PC-9 (cell line): ENCODE measurements around the gene NBPF4. TPM values are rescaled to one million over a fixed set of nuclear protein-coding genes. Genes with fewer than 3 reads are reported as not detected.

Source experiments
- BruUV-seq: library from RNA; stranded (reverse); fragments of 400-500 nt; replicated peaks from 2 replicates; lab custom pipeline; 2021; lab: Mats Ljungman, UMichigan
- CTCF ChIA-PET: fragments of 300-600 bp; sonication (Branson Sonifier 250); formaldehyde crosslinking; loops from one replicate; lab custom pipeline; 2022; ENCODE audit warnings: antibody characterized with exemption; lab: Charles Lee
- POLR2A ChIA-PET: fragments of 300-600 bp; sonication (Branson Sonifier 250); formaldehyde crosslinking; loops from one replicate; lab custom pipeline; 2022; ENCODE audit warnings: antibody characterized with exemption; ENCODE audit not compliant: unreplicated experiment; lab: Charles Lee
- DNase-seq, 2 experiments: peaks; one replicate each; pipeline versions ENCODE4 v3.0.0 to v3.0.0-alpha.2; 2015 to 2022; ENCODE audit warnings: mixed read lengths in 1 of 2
- H2AFZ ChIP-seq: fragments of 200-600 bp; sonication (generic); 2 replicates; pipeline ENCODE4 v1.8.1; 2017; ENCODE audit warnings: antibody characterized with exemption
- H3F3A ChIP-seq: fragments of 200-600 bp; sonication (generic); 2 replicates; pipeline ENCODE4 v1.8.1; 2017; ENCODE audit warnings: antibody characterized with exemption, mild to moderate bottlenecking, low read depth; ENCODE audit not compliant: insufficient read depth
- H3K27ac ChIP-seq: fragments of 200-600 bp; sonication (generic); 2 replicates; pipeline ENCODE4 v1.6.1; 2016; ENCODE audit warnings: mixed run types
- H3K27me3 ChIP-seq: fragments of 200-600 bp; sonication (generic); 2 replicates; pipeline ENCODE4 v1.6.1; 2016; ENCODE audit warnings: low read depth, mixed run types; ENCODE audit not compliant: insufficient read depth
- H3K36me3 ChIP-seq: fragments of 200-600 bp; sonication (generic); 2 replicates; pipeline ENCODE4 v1.6.1; 2016; ENCODE audit warnings: low read depth, mixed run types
- H3K4me1 ChIP-seq: fragments of 200-600 bp; sonication (generic); replicated peaks from 2 replicates; pipeline ENCODE4 v1.6.1; 2016; ENCODE audit warnings: mixed run types; ENCODE audit not compliant: insufficient read depth
- H3K4me2 ChIP-seq: fragments of 200-600 bp; sonication (generic); 2 replicates; pipeline ENCODE4 v1.6.1; 2017; ENCODE audit warnings: mixed run types
- H3K4me3 ChIP-seq: fragments of 200-600 bp; sonication (generic); 2 replicates; pipeline ENCODE4 v1.6.1; 2016; ENCODE audit warnings: mixed run types
- H3K79me2 ChIP-seq: fragments of 200-600 bp; sonication (generic); 2 replicates; pipeline ENCODE4 v1.6.1; 2017; ENCODE audit warnings: low read depth, mixed run types
- H3K9me2 ChIP-seq: fragments of 200-600 bp; sonication (generic); 2 replicates; pipeline ENCODE4 v1.8.1; 2017; ENCODE audit warnings: mild to moderate bottlenecking; ENCODE audit not compliant: insufficient read depth
- H3K9me3 ChIP-seq: fragments of 200-600 bp; sonication (generic); 2 replicates; pipeline ENCODE4 v1.8.1; 2016; ENCODE audit warnings: low read depth; ENCODE audit not compliant: insufficient read depth
- H4K20me1 ChIP-seq: fragments of 200-600 bp; sonication (generic); 2 replicates; pipeline ENCODE4 v1.8.1; 2017; ENCODE audit not compliant: insufficient read depth
- EZH2 ChIP-seq: fragments of 200-600 bp; sonication (generic); IDR thresholded peaks from 2 replicates; pipeline ENCODE4 v1.8.0; 2017; ENCODE audit warnings: antibody characterized with exemption, low read depth
- intact Hi-C: fragments of 100-400 bp; cut with micrococcal nuclease; formaldehyde crosslinking; loops from one replicate; pipeline ENCODE4 v1.10.0; 2022; ENCODE audit not compliant: unreplicated experiment
- total RNA-seq: library from RNA; stranded (reverse); gene quantifications from 2 replicates; pipeline ENCODE4 v1.2.3, GENCODE V29; 2021
- TF ChIP-seq, protein P1 (sequence below): fragments of 200-600 bp; sonication (generic); conservative IDR thresholded peaks from 2 replicates; pipeline ENCODE4 v1.6.1; 2017; ENCODE audit warnings: mixed run types, antibody characterized with exemption, mild to moderate bottlenecking, moderate library complexity

NBPF4 gene
- total RNA-seq, 1 experiment from 2014 or later = 0.70 TPM

DNA sequence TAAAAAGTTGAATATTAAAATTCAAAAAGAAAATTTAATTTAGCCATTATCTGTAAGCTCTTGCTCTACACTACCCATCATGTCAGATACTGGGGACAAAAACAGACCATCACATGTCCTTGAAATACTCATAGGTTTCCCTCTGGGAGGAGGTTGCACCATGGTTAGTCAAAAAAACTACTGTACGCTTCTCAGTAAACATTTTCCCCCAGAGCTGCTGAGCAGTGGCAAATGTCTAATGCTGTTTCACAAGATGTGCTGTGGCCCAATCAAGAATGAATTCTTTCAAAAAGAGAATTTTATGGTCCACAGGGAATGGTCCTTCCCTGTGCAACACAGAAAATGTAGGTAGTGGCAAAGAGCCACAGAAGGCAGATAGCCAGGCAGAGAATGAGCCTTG, 49.8 kb downstream of the NBPF4 start:
- no peak for DNase-seq
- Histone ChIP-seq H3K4me2 (no peak overlapping the region), H3K9me2 (no peaks in the 10 kb centered on the region; the same call in 1 of the 2 replicates), H3K9me3 (0 out of 2 replicates have a peak, but pooled peaks cover 10% of the 10 kb centered on the region), H3F3A (peaks cover 9% of the 10 kb centered on the region; the same call in 1 of the 2 replicates), H3K27ac (no peak overlapping the region), H2AFZ (no peak overlapping the region), H3K36me3 (peaks cover 64% of the 10 kb centered on the region), H4K20me1 (peaks cover 10% of the 10 kb centered on the region; the same call in 1 of the 2 replicates), H3K27me3 (no peaks in the 10 kb centered on the region), H3K4me1 (peaks cover 18% of the 10 kb centered on the region), H3K4me3 (no peak overlapping the region), H3K79me2 (peaks cover 97% of the 10 kb centered on the region)
- intact Hi-C loops = no loop called here
- BruUV-seq = no TSS peak
- ChIA-PET POLR2A (no interaction called here), CTCF (interaction anchor here (0.5 kb wide), 1 partner anchor 11 kb away, joined by 3 read pairs; no protein-coding TSS in a partner anchor)
- TF ChIP-seq, protein P1, sequence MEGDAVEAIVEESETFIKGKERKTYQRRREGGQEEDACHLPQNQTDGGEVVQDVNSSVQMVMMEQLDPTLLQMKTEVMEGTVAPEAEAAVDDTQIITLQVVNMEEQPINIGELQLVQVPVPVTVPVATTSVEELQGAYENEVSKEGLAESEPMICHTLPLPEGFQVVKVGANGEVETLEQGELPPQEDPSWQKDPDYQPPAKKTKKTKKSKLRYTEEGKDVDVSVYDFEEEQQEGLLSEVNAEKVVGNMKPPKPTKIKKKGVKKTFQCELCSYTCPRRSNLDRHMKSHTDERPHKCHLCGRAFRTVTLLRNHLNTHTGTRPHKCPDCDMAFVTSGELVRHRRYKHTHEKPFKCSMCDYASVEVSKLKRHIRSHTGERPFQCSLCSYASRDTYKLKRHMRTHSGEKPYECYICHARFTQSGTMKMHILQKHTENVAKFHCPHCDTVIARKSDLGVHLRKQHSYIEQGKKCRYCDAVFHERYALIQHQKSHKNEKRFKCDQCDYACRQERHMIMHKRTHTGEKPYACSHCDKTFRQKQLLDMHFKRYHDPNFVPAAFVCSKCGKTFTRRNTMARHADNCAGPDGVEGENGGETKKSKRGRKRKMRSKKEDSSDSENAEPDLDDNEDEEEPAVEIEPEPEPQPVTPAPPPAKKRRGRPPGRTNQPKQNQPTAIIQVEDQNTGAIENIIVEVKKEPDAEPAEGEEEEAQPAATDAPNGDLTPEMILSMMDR = no peak
- TF ChIP-seq EZH2 = no peak

DNA sequence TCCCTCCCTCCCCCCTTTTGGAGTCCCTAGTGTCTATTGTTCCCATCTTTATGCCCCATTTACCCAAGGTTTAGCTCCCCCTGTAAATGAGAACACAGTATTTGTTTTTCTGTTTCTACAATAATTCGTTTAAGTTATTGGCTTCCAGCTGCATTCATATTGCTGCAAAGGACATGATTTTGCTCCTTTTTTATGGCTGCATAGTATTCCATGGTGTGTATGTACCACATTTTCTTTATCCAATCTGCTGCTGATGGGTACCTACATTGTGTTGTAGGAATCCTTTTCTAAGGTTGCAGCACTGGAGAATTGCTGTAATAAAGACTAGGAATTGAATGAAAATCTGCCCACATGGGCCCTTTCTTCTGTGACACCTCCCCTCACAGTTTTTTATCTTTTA, 50.5 kb downstream of the NBPF4 start:
- peaks cover 12% of the 10 kb centered on the region for H3K4me1 ChIP-seq
- no peak overlapping the region for H3K27ac ChIP-seq
- peaks cover 66% of the 10 kb centered on the region for H3K36me3 ChIP-seq
- TF ChIP-seq, protein P1 = no peak
- no peak for TF ChIP-seq EZH2
- DNase-seq = no peak
- no peak overlapping the region for H3K4me3 ChIP-seq
- BruUV-seq = no TSS peak
- ChIA-PET CTCF (interaction anchor here (0.5 kb wide), 1 partner anchor 12 kb away, joined by 3 read pairs; no protein-coding TSS in a partner anchor), POLR2A (no interaction called here)
- H3F3A ChIP-seq = peaks cover 2% of the 10 kb centered on the region; the same call in 1 of the 2 replicates
- intact Hi-C loops = no loop called here
- H2AFZ ChIP-seq = no peak overlapping the region
- H3K9me3 ChIP-seq = 0 out of 2 replicates have a peak, but pooled peaks cover 11% of the 10 kb centered on the region
- no peaks in the 10 kb centered on the region for H3K27me3 ChIP-seq
- no peak overlapping the region for H3K4me2 ChIP-seq
- H3K9me2 ChIP-seq = no peaks in the 10 kb centered on the region; the same call in 1 of the 2 replicates
- H4K20me1 ChIP-seq = peaks cover 3% of the 10 kb centered on the region; the same call in 1 of the 2 replicates
- peaks cover 97% of the 10 kb centered on the region for H3K79me2 ChIP-seq

DNA sequence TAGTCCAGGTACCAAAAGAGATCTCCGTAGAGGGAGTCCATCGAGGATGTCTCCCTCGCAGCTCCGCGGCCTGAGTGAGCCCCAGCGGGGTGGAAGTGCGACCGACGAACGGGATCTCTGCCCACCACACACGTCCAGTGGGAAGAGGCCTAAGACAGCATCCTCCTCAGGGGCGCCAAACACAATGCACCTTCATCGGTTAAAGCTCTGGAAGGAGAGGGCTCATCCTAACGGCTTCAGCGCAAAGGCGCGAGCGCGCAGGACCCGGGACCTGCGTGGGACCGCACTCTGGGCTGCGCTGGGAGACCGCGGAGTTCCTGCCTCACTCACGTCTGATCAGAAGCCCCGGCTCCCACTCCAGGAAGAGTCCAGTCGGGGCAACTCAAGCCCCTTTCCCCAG, 51.3 kb downstream of the NBPF4 start:
- H3K4me2 ChIP-seq = no peak overlapping the region
- no peak overlapping the region for H3K4me3 ChIP-seq
- H2AFZ ChIP-seq = no peak overlapping the region
- H3F3A ChIP-seq = 0 out of 2 replicates have a peak, but pooled peaks cover 2% of the 10 kb centered on the region
- H3K9me2 ChIP-seq = no peaks in the 10 kb centered on the region
- CTCF ChIA-PET = no interaction called here
- no peaks in the 10 kb centered on the region for H4K20me1 ChIP-seq
- no peak overlapping the region for H3K27ac ChIP-seq
- peaks cover 5% of the 10 kb centered on the region; the same call in 1 of the 2 replicates for H3K4me1 ChIP-seq
- intact Hi-C loops = no loop called here
- POLR2A ChIA-PET = no interaction called here
- peaks cover 95% of the 10 kb centered on the region for H3K79me2 ChIP-seq
- BruUV-seq = no TSS peak
- TF ChIP-seq EZH2 = no peak
- TF ChIP-seq, protein P1 = no peak
- no peaks in the 10 kb centered on the region for H3K27me3 ChIP-seq
- DNase-seq = no peak
- 0 out of 2 replicates have a peak, but pooled peaks cover 11% of the 10 kb centered on the region for H3K9me3 ChIP-seq
- H3K36me3 ChIP-seq = peaks cover 60% of the 10 kb centered on the region
